H9 (cell line): ENCODE data around the gene CCDC57. TPM values are rescaled to one million over a fixed set of nuclear protein-coding genes. Genes with fewer than 3 reads are reported as not detected.
A peak's percentile ranks its signal among the peaks of the same experiment; 100 is the strongest.

ENCODE experiments used
- DNase-seq: peaks from one replicate; pipeline ENCODE4 v3.0.0-alpha.2; 2017
- H2AFZ ChIP-seq: one replicate; pipeline ENCODE4 v1.6.1; 2013; ENCODE audit warnings: mild to moderate bottlenecking, low read length, control low read depth, moderate library complexity
- H2AK5ac ChIP-seq: 2 replicates; pipeline ENCODE4 v1.6.1; 2013; ENCODE audit warnings: low read length, control low read depth, mixed read lengths; ENCODE audit not compliant: insufficient read length
- H2BK120ac ChIP-seq: one replicate; pipeline ENCODE4 v1.6.1; 2013; ENCODE audit warnings: low read depth, mild to moderate bottlenecking, low read length, control low read depth, inconsistent platforms; ENCODE audit not compliant: poor library complexity, severe bottlenecking
- H2BK12ac ChIP-seq: 2 replicates; pipeline ENCODE4 v1.6.1; 2013; ENCODE audit warnings: low read length, control low read depth, mixed read lengths, low read depth; ENCODE audit not compliant: insufficient read length
- H2BK15ac ChIP-seq: 2 replicates; pipeline ENCODE4 v1.6.1; 2013; ENCODE audit warnings: low read depth, low read length, control low read depth
- H2BK20ac ChIP-seq: one replicate; pipeline ENCODE4 v1.6.1; 2013; ENCODE audit warnings: low read depth, mild to moderate bottlenecking, low read length, control low read depth, inconsistent platforms; ENCODE audit not compliant: poor library complexity, severe bottlenecking
- H2BK5ac ChIP-seq: 2 replicates; pipeline ENCODE4 v1.6.1; 2013; ENCODE audit warnings: low read length, control low read depth, mixed read lengths; ENCODE audit not compliant: insufficient read length
- H3K14ac ChIP-seq: 2 replicates; pipeline ENCODE4 v1.6.1; 2013; ENCODE audit warnings: low read length, control low read depth; ENCODE audit not compliant: insufficient read depth
- H3K18ac ChIP-seq: 2 replicates; pipeline ENCODE4 v1.6.1; 2013; ENCODE audit warnings: low read depth, mild to moderate bottlenecking, mixed read lengths, low read length, control low read depth; ENCODE audit not compliant: insufficient read length
- H3K23ac ChIP-seq: 2 replicates; pipeline ENCODE4 v1.6.1; 2013; ENCODE audit warnings: low read length, control low read depth, mixed read lengths, low read depth; ENCODE audit not compliant: insufficient read length
- H3K23me2 ChIP-seq: 2 replicates; pipeline ENCODE4 v1.6.1; 2013; ENCODE audit warnings: low read depth, mild to moderate bottlenecking, mixed read lengths, low read length, control low read depth; ENCODE audit not compliant: insufficient read length, poor library complexity, severe bottlenecking
- H3K27ac ChIP-seq: 2 replicates; pipeline ENCODE4 v1.5.1; 2013; ENCODE audit warnings: low read length, control low read depth, mixed read lengths, low read depth; ENCODE audit not compliant: insufficient read length
- H3K27me3 ChIP-seq: 2 replicates; pipeline ENCODE4 v1.6.1; 2013; ENCODE audit warnings: low read length, control low read depth, inconsistent platforms; ENCODE audit not compliant: insufficient read depth
- H3K4ac ChIP-seq: 2 replicates; pipeline ENCODE4 v1.6.1; 2013; ENCODE audit warnings: low read depth, mild to moderate bottlenecking, control low read depth, inconsistent platforms, low read length, moderate library complexity
- H3K4me1 ChIP-seq: 2 replicates; pipeline ENCODE4 v1.6.1; 2013; ENCODE audit warnings: low read length, control low read depth, inconsistent platforms; ENCODE audit not compliant: insufficient read depth
- H3K4me2 ChIP-seq: 2 replicates; pipeline ENCODE4 v1.6.1; 2013; ENCODE audit warnings: low read length, control low read depth, mixed read lengths; ENCODE audit not compliant: insufficient read length, insufficient read depth
- H3K56ac ChIP-seq: 2 replicates; pipeline ENCODE4 v1.6.1; 2013; ENCODE audit warnings: low read depth, mild to moderate bottlenecking, mixed read lengths, low read length, control low read depth; ENCODE audit not compliant: insufficient read length
- H3K79me1 ChIP-seq: 2 replicates; pipeline ENCODE4 v1.6.1; 2013; ENCODE audit warnings: low read depth, mild to moderate bottlenecking, moderate library complexity, low read length, control low read depth, inconsistent platforms; ENCODE audit not compliant: insufficient read depth, poor library complexity, severe bottlenecking
- H3K79me2 ChIP-seq: 2 replicates; pipeline ENCODE4 v1.6.1; 2013; ENCODE audit warnings: low read length, control low read depth, inconsistent platforms; ENCODE audit not compliant: insufficient read depth
- H3K9ac ChIP-seq: 2 replicates; pipeline ENCODE4 v1.6.1; 2013; ENCODE audit warnings: low read length, control low read depth, mixed read lengths; ENCODE audit not compliant: insufficient read length; ENCODE audit errors: extremely low read depth
- H3K9me3 ChIP-seq: one replicate; pipeline ENCODE4 v1.6.1; 2013; ENCODE audit warnings: low read depth, low read length, inconsistent platforms; ENCODE audit not compliant: control insufficient read depth
- H3T11ph ChIP-seq: one replicate; pipeline ENCODE4 v1.6.1; 2013; ENCODE audit warnings: mild to moderate bottlenecking, low read length, control low read depth, inconsistent platforms
- H4K20me1 ChIP-seq: one replicate; pipeline ENCODE4 v1.6.1; 2013; ENCODE audit not compliant: control insufficient read depth, insufficient read length, insufficient read depth
- H4K5ac ChIP-seq: 2 replicates; pipeline ENCODE4 v1.6.1; 2013; ENCODE audit warnings: low read depth, mild to moderate bottlenecking, mixed read lengths, low read length, control low read depth; ENCODE audit not compliant: insufficient read length
- H4K8ac ChIP-seq: replicated peaks from 2 replicates; pipeline ENCODE4 v1.6.1; 2013; ENCODE audit warnings: low read length, control low read depth, mixed read lengths, low read depth; ENCODE audit not compliant: insufficient read length
- H4K91ac ChIP-seq: 2 replicates; pipeline ENCODE4 v1.6.1; 2013; ENCODE audit warnings: low read depth, mild to moderate bottlenecking, moderate library complexity, mixed read lengths, low read length, control low read depth; ENCODE audit not compliant: insufficient read length
- H3K27ac Mint-ChIP-seq, 3 experiments: 2 replicates in 2 of 3; 3 replicates in 1 of 3; pipeline ENCODE4 v1.8.0; 2020 to 2021; ENCODE audit warnings: mixed read lengths in 3 of 3, mild to moderate bottlenecking in 1 of 3, moderate library complexity in 1 of 3
- H3K27me3 Mint-ChIP-seq: 2 replicates; pipeline ENCODE4 v1.8.0; 2021; ENCODE audit warnings: low read depth, mild to moderate bottlenecking, moderate library complexity, mixed read lengths
- H3K36me3 Mint-ChIP-seq, 3 experiments: 2 replicates in 2 of 3; 3 replicates in 1 of 3; pipeline ENCODE4 v1.8.0; 2020 to 2021; ENCODE audit warnings: low read depth in 3 of 3, mixed read lengths in 3 of 3; ENCODE audit not compliant: insufficient read depth in 1 of 3
- H3K4me1 Mint-ChIP-seq, 2 experiments: 2 replicates each; pipeline ENCODE4 v1.8.0; 2020; ENCODE audit warnings: mixed read lengths in 2 of 2
- H3K4me3 Mint-ChIP-seq, 2 experiments: 2 replicates in 1 of 2; 3 replicates in 1 of 2; pipeline ENCODE4 v1.8.0; 2020 to 2021; ENCODE audit warnings: mild to moderate bottlenecking in 2 of 2, mixed read lengths in 2 of 2, moderate library complexity in 1 of 2
- H3K9me3 Mint-ChIP-seq, 2 experiments: 2 replicates in 1 of 2; 3 replicates in 1 of 2; pipeline ENCODE4 v1.8.0; 2020; ENCODE audit warnings: mild to moderate bottlenecking in 2 of 2, mixed read lengths in 2 of 2, moderate library complexity in 1 of 2
- WGBS: extraction: QIAGEN DNeasy Blood & Tissue Kit; methylation state at CpG from one replicate; pipeline ENCODE4 v1.1.7; 2013; ENCODE audit warnings: missing lambda C conversion rate, low lambda C conversion rate, mixed read lengths; ENCODE audit not compliant: insufficient read length; ENCODE audit errors: extremely low coverage; 5-methylcytosine and 5-hydroxymethylcytosine counted together
- total RNA-seq: library from RNA; stranded (reverse); gene quantifications from 2 replicates; pipeline ENCODE4 v1.2.1, GENCODE V29; 2021
- TF ChIP-seq, protein P1 (sequence below): fragments of 200-600 bp; sonication (generic); conservative IDR thresholded peaks from 3 replicates; pipeline ENCODE4 v1.8.0; 2021; ENCODE audit warnings: antibody characterized with exemption, mild to moderate bottlenecking

CCDC57 gene
- total RNA-seq, 1 experiment from 2014 or later = 11.0 TPM

DNA sequence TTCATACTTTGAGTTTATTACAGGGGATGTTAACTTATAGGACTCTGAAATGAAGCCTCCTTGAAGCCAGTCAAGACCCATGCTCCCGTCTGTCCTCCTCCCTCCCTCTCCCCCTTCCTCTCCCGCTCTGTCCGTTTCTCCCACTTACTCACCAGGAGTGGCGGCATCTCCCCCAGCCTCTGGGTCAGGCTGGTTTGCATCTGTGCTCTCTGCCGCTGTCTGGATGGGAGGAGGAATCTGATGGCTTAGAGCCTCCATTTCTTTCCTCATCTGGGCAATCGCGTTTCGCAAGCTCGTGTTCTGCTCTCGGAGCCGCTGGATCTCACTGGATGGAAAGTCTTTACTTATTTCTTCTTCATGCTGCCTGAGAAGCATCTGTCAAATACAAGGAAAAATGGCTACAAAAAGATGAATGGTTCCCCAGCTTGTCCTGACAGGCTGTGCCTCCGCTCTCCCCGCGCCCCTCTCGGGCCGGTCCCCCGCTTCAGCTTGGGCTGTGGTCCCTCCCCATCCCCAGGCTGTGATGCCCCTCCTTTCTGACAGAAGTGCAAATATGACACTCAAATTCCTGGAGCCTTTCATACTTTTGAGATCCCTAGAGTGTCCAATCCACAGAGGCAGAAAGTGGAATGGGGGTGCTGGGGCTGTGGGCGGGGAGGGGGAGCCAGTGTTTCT is 40.0 kb downstream of the CCDC57 start:
- Histone ChIP-seq H3K27me3 (peaks cover 61% of the 10 kb centered on the region), H2BK12ac (no peak overlapping the region), H3K14ac (no peak overlapping the region), H2BK120ac (no peak overlapping the region), H3K4me1 (peaks cover 3% of the 10 kb centered on the region), H3K9ac (no peak overlapping the region), H2BK20ac (no peak overlapping the region), H3K79me1 (no peaks in the 10 kb centered on the region), H2BK5ac (no peak overlapping the region), H4K20me1 (no peaks in the 10 kb centered on the region), H3K4me2 (no peak overlapping the region), H3K4ac (no peak overlapping the region), H3K23me2 (no peaks in the 10 kb centered on the region), H4K91ac (no peak overlapping the region), H3K79me2 (no peaks in the 10 kb centered on the region), H3K27ac (no peak overlapping the region), H2AK5ac (no peak overlapping the region), H4K8ac (no peak overlapping the region), H3K9me3 (no peaks in the 10 kb centered on the region), H3T11ph (no peak overlapping the region), H3K23ac (no peak overlapping the region), H2BK15ac (no peak overlapping the region), H4K5ac (no peak overlapping the region), H3K18ac (no peak overlapping the region), H3K56ac (no peak overlapping the region), H2AFZ (no peak overlapping the region)
- H3K9me3 Mint-ChIP-seq = no peaks in the 10 kb centered on the region; a peak in 1 of 5 replicates
- peaks cover 33 to 39% of the 10 kb centered on the region in 2 experiments for H3K4me1 Mint-ChIP-seq
- peaks cover 24 to 40% (median 34%) of the 10 kb centered on the region in 3 experiments for H3K36me3 Mint-ChIP-seq
- H3K4me3 Mint-ChIP-seq = no peak overlapping the region; a peak in 1 of 5 replicates
- no peak for DNase-seq
- peak overlapping the region in 1 of 3 experiments; percentile 72; a peak in 1 of 7 replicates for H3K27ac Mint-ChIP-seq
- TF ChIP-seq, protein P1, sequence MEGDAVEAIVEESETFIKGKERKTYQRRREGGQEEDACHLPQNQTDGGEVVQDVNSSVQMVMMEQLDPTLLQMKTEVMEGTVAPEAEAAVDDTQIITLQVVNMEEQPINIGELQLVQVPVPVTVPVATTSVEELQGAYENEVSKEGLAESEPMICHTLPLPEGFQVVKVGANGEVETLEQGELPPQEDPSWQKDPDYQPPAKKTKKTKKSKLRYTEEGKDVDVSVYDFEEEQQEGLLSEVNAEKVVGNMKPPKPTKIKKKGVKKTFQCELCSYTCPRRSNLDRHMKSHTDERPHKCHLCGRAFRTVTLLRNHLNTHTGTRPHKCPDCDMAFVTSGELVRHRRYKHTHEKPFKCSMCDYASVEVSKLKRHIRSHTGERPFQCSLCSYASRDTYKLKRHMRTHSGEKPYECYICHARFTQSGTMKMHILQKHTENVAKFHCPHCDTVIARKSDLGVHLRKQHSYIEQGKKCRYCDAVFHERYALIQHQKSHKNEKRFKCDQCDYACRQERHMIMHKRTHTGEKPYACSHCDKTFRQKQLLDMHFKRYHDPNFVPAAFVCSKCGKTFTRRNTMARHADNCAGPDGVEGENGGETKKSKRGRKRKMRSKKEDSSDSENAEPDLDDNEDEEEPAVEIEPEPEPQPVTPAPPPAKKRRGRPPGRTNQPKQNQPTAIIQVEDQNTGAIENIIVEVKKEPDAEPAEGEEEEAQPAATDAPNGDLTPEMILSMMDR = no peak
- WGBS = no CpG with 5 or more reads among the region's 18 CpGs
- H3K27me3 Mint-ChIP-seq = peaks cover 100% of the 10 kb centered on the region
